ENCODE data around the gene CIAO3.

CIAO3 gene

GRCh38 chr16:734208-734980 is 6.4 kb downstream of the CIAO3 start:
- no peak for DNase-seq

DNA sequence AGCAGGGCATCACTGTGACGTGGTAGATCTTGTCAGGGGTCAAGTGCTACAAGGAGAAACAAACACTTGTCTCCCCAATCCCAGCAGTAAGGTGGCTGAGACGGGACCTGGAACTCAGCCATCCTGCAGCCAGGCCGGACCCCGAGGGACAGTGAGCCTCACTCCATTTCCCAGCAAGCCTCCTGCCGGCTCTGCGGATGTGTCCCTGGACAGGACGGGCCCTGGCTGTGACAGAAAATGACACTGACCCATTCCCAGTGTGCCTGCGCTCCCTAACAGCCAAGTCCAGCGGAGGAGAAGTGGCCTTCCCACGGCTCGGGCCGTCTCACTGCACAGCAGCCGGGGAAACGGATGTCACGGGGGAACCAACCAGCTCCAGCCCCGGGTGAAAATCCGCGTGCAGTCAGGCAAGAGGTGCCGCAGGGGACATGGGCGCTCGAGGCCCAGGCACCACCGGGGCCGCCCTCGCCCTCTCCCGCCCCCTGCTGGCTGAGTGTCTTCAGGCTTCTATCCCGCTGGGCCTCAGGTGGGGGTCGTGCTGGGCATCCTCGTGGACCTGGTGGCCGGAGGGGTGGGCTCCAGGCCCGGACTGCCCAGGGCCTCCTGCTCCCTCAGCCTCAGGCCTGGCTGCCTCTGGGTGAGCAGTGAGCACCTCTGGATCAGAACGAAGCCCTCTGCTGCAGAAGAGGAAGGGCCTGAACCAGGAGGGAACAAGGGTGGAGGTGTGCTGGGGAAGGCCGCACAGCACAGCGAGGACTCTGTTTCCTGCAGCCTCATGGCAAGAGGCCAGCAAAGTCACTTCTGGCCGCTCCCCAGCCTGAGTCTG is 7.2 kb downstream of the CIAO3 start:
- DNase-seq, result no peak

GRCh38 chr16:732936-733335 is 7.9 kb downstream of the CIAO3 start:
- no peak for DNase-seq

DNA sequence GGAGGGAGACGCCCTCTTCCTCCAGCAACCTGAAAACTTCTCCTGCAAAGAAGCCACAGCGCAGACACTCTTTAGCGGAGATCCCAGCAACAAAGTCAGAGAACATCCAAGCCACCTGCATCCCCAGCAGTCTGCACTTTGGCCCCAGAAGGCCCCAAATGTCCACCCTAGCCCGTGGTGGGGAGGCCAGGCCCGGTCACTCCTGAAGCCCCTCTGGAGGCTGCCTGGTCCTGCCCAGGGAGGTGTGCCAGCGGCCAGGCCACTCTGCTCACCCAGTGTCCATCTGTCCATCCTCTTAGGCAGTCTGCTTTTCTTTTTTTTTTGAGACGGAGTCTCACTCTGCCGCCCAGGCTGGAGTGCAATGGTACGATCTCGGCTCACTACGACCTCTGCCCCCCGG is 8.5 kb downstream of the CIAO3 start:
- DNase-seq, result no peak

DNA sequence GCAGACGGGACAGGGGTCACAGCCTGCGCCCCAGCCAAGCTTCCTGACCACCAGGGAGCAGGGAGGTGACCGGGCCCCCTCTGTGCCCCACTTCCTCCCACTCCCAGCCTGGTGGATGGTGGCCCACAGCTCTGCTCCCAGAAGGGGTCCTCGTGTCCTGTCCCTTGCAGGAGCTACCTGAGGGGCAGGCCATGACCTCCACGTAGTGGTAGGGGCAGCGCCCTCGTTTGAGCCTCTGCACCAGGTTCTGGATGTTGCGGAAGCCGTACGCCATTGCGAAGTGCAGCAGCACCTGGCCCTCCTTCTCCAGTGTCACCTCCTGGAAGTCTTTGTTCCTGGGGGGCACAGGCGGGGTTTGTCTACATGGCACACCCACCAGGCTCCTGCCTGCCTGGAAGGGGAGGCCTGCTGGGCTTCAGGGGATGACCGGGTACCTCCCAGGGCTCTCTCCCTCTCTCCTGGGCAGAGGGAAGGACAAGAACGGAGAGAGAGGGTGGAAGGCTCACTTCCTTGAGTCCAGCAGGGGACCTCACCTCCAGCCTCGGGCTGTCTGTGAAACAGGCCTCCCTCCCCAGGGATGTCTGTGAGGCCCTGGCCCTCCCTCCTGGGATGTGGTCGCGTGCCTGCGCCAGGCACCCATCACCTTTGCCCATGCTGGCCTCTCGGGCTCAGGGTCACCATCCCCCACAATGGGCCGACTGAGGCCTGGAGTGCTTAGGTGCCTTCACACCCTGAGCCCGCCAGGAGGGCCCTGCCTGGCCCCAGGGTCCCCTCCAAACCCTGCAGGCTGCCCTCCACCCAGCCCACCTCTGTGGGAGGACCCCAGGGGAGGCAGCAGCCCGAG is 9.9 kb downstream of the CIAO3 start:
- DNase-seq, result no peak

DNA sequence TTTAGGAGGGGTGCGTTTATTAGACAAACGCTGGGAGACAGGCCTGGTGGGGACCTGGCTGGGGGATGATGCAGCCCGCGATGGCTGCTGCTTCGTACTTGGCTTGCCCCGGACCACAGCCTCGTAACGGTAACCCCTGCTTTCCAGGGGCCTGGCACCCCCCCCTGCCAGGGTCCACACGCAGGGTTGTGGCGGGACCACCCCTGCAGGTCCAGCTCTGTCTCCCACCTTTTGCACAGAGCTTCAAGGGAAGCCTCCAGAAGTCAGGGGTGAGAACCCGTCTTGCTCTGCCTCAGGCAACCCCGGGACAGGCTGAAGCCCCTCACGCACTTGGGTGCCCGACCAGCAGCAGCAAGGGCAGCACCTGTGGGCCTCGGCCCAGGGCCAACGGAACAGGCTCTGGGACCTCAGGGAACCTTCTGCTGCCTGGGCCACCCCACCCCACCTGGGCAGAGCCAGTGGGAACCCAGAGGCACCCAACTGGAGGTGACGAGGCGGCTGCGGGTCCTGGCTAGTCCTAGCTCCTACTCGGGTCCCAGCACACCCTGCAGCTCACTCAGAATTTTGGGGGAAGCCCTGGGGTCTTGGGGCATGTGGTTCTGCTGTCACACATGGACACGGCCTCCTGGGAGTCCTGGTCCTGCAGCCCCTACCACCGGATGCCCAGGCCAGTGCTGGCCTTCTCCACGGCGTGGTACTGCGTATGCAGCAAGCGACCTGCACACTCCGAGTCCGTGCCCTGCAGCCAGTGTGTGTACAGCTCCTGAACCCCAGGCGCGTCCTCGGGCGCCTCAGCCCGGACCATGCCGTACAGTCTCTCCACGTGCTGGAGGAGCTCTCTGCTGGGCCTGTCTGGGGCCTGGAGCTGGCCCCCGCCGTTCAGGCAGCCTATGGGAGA is 10.8 kb downstream of the CIAO3 start:
- no peak for DNase-seq

DNA sequence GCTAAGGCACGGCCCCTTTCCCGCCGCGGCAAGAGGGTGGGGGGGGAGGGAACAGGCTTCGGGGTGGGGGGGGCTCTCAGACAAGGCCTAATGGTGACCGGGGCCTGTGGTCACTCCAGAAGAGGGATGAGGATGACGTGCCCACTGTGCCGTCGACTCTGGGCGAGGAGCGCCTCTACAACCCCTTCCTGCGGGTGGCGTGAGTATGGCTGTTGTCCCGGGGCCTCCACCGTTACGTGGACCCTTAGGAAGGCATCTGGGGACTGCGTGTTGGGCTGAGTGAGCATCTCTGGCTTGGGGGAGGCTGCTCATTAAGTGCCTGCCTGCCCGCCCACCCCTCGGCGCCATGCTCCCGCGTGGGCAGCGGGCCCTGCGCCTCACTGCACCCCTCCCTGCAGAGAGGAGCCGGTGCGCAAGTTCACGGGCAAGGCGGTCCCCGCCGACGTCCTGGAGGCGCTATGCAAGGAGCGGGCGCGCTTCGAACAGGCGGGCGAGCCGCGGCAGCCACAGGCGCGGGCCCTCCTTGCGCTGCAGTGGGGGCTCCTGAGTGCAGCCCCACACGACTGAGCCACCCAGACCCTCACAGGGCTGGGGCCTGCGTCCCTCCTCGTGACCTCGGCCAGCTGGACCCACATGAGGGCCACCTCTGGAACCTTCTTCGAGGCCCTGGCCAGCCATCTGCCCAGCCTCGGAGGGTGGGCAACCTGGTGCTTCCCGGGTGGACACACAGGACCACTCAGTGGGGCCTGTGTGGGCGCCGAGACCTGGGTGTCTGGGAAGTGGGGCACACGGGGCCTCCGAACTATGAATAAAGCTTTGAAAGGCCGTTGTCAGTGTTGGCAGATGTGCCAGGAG is 11.7 kb downstream of the CIAO3 start:
- no peak for DNase-seq

- peak; percentile 88 for DNase-seq
Measured at GRCh38 chr16:728131-728889, 12.5 kb downstream of the CIAO3 start.

DNA sequence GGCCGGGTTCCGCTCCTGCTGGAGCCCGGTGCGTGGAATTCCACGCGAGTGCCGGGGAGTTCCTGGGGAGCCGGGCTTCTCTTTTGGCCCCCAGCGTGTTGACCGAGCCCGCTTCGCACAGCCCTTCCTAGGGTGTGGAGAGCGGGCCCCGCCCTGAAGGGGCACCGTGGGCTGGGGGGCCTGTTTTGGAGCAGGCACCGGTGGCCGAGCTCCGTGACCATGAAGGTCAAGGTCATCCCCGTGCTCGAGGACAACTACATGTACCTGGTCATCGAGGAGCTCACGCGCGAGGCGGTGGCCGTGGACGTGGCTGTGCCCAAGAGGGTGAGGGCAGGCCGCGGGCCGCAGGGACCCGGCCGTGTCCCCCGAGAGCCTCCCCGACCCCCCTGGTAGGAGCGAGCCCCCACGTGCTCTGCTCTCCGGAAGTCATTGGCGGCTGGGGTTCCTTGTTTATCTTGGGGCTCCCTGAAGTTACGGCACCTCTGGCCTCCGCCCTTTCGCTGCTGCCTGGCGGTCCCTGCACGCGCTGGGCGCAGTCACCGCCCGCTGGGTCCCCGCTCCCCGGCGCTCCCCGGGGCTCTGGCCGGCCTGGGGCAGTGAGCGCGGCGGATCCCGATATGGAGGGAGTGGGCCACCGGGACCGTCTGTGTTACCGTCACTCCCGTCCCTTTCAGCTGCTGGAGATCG is 13.4 kb downstream of the CIAO3 start:
- DNase-seq, result peak; percentile 76

DNA sequence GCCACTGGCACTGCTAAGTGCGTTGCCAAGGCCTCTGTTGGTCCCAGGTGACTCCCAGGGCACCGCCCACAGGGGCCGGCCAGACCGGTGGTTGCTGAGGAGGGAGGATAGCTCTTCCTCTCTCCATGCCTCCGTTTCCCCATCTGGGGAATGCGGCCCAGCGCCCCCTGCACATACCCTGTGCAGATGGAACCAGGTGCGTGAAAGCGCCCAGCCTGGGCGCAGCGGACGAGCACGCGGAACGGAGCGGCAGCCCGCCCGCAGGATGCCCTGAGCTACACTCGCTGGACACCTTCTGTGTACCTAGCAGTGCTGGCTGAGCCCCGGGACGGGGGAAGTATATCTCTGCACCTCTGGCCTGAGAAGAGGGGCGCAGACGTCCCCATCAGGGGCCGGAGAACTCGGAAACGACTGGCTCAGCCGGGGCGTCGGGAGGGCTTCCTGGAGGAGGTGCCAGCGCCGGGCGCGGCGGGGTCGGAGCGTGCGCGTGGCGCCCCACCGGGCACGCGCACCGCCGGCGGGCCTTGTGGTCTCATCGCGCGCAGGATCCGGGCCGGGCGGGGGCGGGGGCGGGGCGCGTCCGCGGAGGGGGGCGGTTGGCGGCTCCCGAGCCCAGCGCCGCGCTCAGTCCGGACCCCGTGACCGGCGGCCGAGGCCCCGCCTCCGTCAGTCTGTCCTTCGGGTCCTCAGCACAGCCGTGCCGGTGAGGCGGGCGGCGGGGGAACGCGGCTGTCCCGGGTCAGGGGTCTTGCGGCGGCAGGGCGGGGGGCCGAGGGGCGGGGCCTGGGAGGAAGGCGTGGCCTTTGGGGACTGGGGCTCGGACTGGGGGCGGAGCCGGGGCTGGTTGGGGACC is 14.1 kb downstream of the CIAO3 start, which contains the start of the genes CCDC78 and HAGHL:
CCDC78 (minus strand) TSS at position 6 of the 853 bp plus-strand sequence. CDS start 76 bp downstream, outside the sequence.
HAGHL (plus strand) TSS at position 669 of the 853 bp plus-strand sequence. CDS start 404 bp downstream, outside the sequence.
- DNase-seq, result peak; percentile 68

DNA sequence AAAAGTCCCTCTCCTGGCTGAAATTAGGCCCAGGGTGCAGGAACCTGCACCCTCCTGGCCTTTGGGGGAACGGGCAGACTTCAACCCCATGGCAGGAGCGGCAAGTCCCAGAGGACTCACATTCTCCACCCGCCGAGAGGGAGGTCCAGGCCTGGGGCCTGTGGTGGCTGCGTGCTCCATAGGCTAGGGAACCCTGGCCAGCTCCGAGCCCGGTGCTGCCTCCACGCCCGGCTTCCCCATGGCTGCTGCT is 14.7 kb downstream of the CIAO3 start:
- DNase-seq, result no peak

DNA sequence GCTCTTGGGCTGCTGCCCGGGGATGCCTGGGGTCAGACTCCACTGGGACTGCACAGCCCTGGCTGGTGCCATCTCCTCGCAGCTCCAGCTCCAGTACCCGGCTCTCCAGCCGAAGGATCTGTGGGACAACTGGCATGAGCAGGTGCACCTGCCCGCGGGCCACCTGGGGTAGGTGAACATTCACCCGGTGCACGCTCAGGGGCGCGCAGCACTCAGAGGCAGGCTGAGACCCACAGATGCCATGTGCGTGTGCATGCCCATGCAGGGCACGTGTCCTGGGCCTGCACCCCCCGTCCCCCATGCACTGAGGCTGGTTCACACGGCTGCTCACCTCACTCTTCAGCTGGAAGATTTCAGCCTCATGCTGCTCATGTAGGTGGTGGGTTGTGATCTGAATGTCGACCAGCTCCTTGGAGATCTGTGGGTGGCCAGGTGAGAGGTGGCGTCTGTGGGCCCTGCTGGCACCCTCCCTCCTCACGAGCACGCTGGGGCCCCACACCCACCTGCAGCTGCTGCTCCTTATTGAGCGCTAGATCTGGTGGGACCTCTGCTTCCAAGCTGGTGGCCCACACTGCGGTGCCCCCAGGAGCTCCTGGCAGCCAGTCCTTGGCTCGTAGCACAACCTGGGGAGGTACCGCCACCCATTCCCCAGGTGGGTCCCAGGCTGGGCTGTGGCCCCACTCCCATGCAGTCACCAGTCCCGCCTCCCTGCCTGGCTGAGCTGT is 15.2 kb downstream of the CIAO3 start:
- no peak for DNase-seq

DNA sequence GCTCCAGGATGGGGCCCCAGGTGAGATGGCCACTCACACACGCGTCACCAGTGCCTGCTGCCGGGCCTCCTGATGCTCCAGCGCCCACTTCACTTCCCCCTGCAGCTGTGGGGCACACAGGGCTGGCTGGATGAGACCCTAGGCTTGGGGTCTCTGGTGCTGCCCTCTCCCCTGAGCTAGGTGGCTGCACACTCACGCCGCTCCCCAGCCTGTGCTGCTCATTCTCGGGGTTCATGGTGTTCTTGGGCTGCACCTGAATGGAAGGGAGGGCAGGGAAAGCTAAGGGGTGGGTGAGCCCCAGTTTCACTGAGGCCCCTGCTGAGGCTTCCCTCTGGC is 15.8 kb downstream of the CIAO3 start:
- DNase-seq, result no peak

DNA sequence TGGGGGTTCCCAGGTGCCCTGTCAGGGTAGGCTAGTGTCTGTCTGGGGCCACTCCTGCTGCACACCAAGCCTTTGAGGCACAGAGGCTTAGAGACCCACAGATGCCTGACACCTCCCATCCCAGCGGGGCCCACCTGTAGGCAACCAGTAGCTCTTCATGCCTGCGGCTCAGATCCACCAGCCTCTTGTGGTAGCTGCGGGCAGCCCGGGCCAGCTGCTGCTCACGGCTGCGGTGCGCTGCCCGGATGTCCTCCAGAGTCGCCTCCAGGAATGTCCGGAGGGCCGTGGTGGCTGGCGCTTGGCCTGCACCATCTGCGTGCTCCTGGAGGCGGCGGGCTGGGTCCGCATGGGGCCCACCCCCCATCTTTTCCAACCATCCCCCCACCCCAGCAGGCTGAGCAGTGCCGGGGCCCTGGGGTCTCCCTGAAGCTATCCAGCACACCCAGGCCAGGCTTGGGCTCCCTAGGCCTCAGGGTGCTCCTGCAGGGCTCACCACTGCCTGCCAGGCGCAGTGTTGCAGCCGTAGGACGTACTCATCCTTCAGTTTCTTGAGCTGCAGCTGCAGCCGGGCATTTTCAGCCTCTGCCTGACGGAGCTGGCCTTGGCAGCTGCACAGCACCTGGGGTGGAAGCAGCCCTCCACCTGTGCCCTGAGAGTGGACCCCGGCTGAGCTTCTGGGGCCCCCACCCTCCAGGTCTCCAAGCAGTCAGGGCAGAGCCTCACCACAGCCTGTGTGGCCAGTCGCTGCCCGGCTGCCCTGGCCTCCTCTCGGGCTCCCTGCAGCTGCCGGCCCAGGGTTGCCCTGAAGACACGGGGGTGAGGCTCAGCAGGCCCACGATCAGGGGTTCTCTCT is 16.4 kb downstream of the CIAO3 start:
- DNase-seq, result no peak

- DNase-seq, result no peak
Measured at GRCh38 chr16:723695-724094, 17.1 kb downstream of the CIAO3 start.

- DNase-seq, result no peak
Measured at GRCh38 chr16:722835-723633, 17.8 kb downstream of the CIAO3 start.
